Epithelial cell of proximal tubule (primary cell): ENCODE data around the gene KRT72. TPM values are rescaled to one million over a fixed set of nuclear protein-coding genes. Genes with fewer than 3 reads are reported as not detected.

Source experiments
- DNase-seq: peaks from one replicate; pipeline ENCODE4 v3.0.0-alpha.2; 2011; ENCODE audit warnings: low read depth
- H3K4me3 ChIP-seq: 2 replicates; pipeline ENCODE4 v1.5.1; 2011; ENCODE audit warnings: low read depth, mild to moderate bottlenecking, low read length
- total RNA-seq: library from RNA; depleted of rRNA; stranded (reverse); fragments of >200 nt; gene quantifications from 2 replicates; pipeline ENCODE4 v1.2.3, GENCODE V29; 2015
- TF ChIP-seq, protein P1 (sequence below): conservative IDR thresholded peaks from 2 replicates; pipeline ENCODE4 v1.5.1; 2012; ENCODE audit warnings: low read depth, mild to moderate bottlenecking, low read length

KRT72 gene
- total RNA-seq, 1 donor from 2014 or later = not detected

DNA sequence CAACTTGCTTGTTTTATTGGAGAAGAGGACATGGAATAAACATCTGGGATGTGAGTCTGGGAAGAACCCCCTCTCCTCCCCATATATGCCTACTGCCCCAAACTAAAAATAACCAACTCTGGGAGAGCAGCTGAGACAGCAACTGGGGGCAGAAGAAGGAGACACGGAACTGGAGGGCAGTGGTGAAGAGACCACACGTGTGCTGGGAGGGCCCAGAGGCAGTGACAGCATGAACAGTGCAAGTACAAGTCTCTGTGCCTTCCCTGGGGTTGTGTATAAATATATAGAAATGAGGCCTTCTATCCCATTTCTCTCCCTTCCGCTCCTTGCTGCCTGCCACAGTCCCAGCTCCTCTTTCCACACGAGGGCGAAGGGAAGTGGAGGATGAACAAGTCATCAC, 21.1 kb upstream of the KRT72 start:
- no peak for DNase-seq
- no peak overlapping the region for H3K4me3 ChIP-seq
- TF ChIP-seq, protein P1, sequence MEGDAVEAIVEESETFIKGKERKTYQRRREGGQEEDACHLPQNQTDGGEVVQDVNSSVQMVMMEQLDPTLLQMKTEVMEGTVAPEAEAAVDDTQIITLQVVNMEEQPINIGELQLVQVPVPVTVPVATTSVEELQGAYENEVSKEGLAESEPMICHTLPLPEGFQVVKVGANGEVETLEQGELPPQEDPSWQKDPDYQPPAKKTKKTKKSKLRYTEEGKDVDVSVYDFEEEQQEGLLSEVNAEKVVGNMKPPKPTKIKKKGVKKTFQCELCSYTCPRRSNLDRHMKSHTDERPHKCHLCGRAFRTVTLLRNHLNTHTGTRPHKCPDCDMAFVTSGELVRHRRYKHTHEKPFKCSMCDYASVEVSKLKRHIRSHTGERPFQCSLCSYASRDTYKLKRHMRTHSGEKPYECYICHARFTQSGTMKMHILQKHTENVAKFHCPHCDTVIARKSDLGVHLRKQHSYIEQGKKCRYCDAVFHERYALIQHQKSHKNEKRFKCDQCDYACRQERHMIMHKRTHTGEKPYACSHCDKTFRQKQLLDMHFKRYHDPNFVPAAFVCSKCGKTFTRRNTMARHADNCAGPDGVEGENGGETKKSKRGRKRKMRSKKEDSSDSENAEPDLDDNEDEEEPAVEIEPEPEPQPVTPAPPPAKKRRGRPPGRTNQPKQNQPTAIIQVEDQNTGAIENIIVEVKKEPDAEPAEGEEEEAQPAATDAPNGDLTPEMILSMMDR = no peak

DNA sequence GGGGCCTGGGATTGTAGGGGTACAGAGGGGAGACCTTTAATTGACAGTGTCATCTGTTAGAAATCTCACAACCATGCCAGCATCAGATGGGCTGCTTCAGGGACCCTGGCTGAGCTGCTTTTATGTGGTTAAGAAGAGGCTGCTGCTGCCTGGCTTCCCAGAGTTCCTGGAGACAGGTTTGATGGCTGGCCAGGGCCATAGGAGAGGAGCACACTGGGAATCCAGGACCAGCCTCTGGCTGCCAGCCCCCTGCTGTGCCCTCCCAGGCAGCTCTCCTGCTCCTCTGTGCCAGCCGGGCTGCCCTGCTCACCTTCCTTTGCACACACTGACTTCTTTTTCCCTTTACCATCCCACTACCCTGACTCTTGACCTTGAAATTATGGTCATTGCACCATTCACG, 17.6 kb upstream of the KRT72 start:
- DNase-seq = no peak
- TF ChIP-seq, protein P1 = no peak
- no peak overlapping the region for H3K4me3 ChIP-seq

DNA sequence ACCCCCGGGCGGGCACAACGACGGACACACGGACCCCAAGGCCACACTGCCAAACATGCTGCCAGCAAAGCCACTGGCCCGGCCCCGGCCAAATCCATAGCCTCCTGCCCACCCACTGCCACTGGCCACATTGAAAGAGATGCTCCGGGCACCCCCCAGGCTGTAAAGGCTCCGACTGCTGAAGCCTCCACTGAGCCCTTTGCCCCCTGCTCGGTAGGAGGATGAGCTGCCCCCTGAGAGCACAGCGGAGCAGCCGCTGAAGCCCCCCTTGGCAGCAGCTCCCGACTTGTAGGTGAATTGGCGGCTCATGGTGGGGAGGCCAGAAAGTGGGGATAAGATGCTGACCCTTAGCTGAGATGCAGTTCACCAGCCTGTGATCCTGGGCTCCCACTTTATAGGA, 17.0 kb upstream of the KRT72 start, which contains the start of gene KRT73:
Gene KRT73, minus strand, starts transcription at position 344 of the 400 bp plus-strand sequence. Its CDS starts 35 bp downstream, at position 309.
- TF ChIP-seq, protein P1 = no peak
- no peak for DNase-seq
- H3K4me3 ChIP-seq = no peak within 1 kb of the TSS

DNA sequence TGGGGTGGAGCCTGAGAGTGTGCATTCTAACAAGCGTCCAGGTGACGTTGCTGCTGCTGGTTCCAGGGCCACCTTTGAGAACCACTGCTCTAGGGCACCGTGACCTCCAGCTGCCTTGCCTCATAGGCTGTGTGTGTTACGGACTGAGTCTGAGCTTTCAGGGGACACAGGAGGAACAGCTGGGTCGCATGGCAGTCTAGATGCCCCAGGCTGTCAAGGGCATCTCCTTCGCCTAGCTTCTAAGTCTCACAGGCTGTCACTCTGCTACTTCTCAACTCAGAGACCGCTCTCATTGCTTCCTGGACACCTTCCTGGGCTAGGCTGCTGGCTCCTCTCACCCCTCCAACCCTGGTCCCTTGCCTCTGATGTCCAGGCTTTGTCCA, 16.1 kb upstream of the KRT72 start:
- TF ChIP-seq, protein P1 = no peak
- no peak overlapping the region for H3K4me3 ChIP-seq
- no peak for DNase-seq

DNA sequence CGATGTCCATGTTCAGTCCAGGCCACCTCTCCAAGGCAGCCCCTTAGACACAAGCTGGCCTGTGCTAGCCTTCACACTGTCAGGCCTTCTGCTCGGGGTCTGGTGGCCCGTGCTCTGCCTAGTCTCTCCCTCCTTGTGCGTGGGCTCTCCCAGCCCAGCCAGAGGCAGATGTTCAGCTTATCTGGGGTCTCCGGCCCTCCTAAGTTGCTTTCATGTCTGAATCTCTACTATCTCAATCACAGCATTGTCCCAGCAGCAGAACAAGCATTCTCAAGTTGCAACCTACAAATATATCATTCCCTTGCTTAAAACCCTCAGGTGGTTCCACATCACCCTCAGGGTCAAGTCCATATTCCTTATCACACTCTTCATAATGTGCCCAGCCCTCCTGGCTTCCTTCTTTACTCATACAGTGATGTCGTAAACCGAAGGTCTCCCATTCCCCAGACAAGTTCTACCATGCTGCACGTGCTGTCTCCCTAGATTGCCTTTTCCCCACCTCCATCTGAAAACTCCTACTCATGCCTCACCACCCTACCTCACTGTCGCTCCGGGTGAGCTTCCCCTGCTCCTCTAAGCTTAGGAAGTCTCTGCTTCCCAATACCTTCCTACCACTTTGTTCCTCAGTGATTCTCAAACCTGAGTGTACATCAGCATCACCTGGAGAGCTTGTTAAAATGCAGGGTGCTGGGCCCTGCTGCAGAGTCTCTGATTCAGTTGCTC, 15.6 kb upstream of the KRT72 start:
- DNase-seq = no peak
- H3K4me3 ChIP-seq = no peak overlapping the region
- TF ChIP-seq, protein P1 = no peak

DNA sequence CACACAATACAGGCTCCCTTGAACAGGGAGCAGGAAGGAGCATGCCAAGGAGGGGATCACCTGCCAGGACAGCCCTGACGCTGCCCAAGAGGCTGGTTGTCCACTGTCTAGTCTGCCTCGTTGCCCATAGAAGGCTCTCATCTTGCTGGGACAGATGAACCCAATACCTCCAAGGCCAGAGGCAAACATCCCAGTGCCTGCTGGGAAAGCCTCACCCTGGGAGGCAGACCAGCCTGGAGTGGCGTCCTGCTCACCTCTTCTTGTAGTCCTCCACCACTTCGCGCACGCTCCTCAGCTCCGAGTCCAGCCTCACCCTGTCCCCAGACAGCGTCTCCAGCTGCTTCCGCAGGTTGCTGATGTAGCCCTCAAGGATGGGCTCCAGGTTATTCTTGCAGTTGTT, 14.6 kb upstream of the KRT72 start:
- TF ChIP-seq, protein P1 = no peak
- H3K4me3 ChIP-seq = no peak overlapping the region
- no peak for DNase-seq

DNA sequence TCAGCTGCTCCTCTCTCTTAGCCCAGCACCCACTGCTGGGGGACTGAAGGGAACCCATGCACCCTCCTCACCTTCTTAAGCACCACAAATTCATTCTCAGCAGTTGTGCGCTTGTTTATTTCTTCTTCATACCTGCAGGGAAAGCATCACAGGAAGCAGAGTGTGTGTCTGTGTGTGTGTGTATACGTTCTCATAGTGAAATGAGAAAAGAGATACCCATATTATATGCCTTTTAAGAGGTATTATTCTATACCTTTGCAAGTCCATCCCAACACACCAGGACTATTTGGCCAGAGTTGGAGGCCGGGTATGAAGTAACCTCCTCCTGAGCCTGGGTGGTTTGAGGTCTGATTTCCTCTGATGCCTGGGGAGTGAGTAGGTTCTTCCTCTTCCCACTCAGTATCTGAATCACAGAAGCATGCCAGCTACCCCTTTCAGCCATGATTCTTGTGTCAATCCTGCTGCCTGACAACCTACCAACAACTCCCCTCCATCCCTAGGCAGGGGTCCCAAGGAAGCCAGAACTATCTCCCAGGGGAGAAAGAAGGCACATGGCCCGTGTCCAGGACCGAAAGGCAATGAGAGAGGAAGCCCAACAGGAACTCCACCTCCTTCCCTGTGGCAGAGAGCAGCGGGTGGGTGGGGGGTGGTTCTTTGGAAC, 14.1 kb upstream of the KRT72 start:
- TF ChIP-seq, protein P1 = no peak

More for the DNA sequence above, 14.1 kb upstream of the KRT72 start:
- no peak for DNase-seq
- no peak overlapping the region for H3K4me3 ChIP-seq
